ELF-1 (cell line): ENCODE measurements around the gene PMEL.
A peak's percentile ranks its signal among the peaks of the same experiment; 100 is the strongest.

ENCODE experiments used
- DNase-seq: peaks from one replicate; pipeline ENCODE4 v3.0.0-alpha.2; 2016; ENCODE audit warnings: low read depth, low spot score

Gene PMEL

GRCh38 chr12:55942055-55942454 is 23.8 kb downstream of the PMEL start:
- no peak for DNase-seq

GRCh38 chr12:55940065-55940732 is 25.6 kb downstream of the PMEL start:
- DNase-seq: peak; percentile 93

GRCh38 chr12:55938826-55939501 is 26.9 kb downstream of the PMEL start:
- no peak for DNase-seq

GRCh38 chr12:55937981-55938380 is 27.9 kb downstream of the PMEL start:
- DNase-seq: no peak

DNA sequence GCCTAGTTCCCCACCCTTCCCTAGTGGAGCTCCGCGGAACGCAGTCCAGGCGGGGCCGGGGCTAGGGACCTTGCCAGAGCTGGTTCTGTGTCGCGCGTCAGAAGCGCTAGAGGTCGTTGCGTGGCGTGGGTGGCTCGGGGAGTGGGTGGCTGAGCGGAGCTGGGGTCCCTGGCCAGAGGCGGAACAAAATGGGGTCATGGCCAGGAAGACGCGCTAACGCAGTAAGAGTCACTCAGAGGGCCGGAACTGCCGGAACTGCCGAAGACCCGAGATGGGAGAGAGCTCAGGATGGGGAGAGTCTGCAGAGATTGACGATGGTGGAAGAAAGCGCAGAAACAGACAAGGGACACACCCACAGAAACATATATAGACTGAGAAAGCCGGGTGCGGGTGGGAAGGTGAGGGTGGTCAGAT is 30.1 kb downstream of the PMEL start:
- DNase-seq: no peak

DNA sequence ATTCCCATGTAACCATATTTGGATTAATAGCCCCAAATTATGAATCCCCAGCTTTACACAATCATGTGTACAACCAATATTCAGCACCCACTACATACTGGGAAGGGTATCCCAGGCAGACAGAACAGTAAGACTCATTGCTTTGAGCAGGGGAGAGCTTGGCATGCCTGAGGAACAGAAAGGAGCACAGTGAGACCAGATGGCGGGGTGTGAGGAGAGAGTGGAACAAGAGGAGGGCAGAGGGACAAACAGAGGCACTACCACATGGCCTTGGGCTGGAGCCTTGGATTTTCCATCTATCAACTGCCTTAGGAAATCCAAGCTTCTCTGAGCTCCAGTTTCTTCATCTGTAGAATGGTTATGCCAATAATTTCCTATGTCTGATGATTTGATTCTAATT is 31.1 kb downstream of the PMEL start:
- no peak for DNase-seq

DNA sequence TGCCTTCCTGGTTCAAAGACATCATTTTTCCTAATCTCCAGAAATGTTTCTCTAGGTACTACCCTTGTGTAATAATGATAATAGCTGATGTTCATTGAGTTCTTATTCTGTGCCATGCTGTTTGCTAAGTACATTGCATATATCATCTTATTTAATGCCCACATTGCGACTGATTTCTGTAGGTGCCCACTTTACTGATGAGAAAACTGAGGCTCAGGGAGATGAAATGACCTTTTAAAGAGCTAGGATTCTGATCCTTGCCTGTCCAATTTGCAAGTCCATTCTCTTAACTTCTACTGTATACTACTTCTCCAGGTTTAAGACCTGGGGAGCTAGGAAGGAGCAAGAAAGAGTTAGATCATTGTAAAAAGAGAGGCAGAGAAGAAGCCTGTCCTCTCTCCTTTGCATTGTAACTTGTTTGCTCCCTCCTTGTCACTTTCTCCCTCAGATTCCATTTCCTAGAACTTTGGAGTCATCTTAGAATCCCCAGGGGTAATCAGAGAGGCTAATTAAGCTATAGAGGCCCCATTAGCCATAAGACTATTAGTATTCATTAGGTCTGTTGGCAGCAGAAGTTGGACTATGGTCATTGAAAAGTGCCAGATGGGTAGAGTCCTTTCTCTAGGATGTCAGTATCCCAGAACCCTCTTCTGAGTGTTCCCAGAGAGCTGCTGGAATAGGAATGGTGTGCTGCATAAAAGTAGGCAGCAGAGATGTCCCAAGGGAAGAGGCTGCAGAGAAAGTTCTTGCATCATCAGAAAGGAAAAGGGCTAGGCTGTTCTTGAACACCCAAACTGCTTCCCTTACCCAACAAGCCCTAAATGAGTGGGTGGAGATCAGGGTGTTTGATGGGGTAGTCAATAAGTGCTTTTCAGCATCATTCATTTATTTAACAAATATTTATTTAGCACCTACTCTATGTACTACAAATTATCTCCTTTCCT is 31.8 kb downstream of the PMEL start:
- no peak for DNase-seq

GRCh38 chr12:55933169-55933798 is 32.6 kb downstream of the PMEL start:
- DNase-seq: peak; percentile 44

DNA sequence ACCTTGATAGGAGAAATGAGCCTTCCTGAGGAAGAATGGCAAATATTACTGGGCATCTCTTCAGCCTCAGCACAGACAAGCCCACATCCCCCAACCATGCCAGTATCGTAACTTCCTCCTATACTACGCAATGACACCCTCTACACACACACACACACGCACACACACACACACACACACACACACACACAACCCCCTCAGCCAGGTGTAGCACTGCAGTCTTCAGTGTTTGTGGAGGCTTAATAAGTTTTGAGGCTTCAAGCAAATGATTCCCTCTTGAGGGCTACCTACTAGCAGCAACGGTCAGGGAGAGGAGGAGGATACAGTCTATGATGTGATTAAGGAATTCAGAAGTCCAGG is 33.3 kb downstream of the PMEL start:
- DNase-seq: peak; percentile 4

GRCh38 chr12:55931780-55932550 is 33.9 kb downstream of the PMEL start:
- peak; percentile 10 for DNase-seq

DNA sequence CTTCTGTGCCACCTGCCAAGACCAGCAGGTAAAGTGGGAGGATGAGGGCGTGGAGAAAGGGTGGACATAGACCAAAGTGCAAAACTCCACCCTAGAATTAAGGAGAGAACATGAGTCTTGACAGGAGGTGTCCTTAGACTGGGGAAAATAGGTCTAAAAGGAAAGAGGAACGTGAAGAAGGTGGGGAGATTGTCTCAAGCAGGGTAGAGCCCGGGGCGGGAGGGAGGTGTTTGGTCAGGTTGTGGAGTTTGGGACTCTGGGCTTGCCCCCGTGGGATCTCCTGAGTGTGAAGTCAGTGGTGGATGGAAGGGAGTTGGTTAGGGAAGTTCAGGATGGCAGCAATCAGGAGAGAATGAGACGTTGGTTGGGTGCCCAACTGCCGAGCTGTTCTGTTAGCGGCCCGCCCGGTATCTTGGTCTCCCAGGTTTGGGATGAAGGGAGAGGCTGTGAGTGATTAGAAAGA is 34.5 kb downstream of the PMEL start:
- peak; percentile 21 for DNase-seq

- peak; percentile 32 for DNase-seq
These were observed 35.0 kb downstream of the PMEL start, which contains the start of gene DGKA for GRCh38 chr12:55930771-55931316. Gene DGKA (plus strand): TSS chr12:55931162. CDS start chr12:55936504, 5,342 bp downstream.

- no peak for DNase-seq
These were observed 36.5 kb downstream of the PMEL start for GRCh38 chr12:55929306-55929791.

DNA sequence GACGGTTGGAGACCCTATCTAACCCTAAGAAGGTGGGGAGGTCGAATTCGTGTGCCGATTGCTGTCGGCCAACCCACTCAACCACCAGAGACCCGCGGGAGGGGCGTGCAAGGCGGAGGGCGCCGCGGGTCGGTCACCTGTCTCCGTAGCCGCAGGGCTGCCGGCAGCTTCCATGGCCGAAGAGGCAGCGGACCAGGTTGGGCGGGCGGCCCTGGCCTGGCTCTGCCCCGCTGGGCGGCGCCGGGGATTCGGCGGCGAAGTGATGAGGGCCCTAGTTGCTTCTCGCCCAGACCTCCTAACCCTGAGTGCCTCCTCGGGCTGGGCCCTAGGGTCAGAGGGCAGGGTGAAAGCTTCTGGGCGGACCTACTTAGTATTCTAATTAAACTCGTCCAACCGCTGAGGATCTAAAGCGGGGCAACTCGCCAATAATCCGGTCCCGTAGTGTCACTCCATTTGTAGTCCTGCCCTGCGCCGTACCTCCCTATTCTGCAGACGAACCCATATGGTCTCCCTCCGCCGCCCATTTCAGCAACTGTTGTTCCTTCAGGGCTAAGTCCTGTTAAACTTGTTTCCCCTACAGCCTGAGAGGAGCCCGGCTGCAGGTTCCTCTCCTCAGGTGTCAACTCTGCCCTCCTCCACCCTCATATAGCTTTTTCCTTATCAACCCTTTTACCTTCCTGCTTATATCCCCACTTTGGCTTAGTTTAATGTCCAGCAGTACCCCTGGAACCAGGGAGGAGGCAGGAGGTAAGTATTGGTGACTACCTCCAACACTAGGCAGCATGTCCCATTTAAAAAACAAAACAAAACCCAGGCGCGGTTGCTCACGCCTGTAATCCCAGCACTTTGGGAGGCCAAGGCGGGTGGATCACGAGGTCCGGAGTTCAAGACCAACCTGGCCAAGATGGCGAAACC is 38.0 kb downstream of the PMEL start, which contains the start of gene PYM1:
PYM1 (minus strand) TSS at position 307 of the 915 bp plus-strand sequence; CDS start at position 174, 133 bp downstream.
- peak; percentile 96 for DNase-seq

DNA sequence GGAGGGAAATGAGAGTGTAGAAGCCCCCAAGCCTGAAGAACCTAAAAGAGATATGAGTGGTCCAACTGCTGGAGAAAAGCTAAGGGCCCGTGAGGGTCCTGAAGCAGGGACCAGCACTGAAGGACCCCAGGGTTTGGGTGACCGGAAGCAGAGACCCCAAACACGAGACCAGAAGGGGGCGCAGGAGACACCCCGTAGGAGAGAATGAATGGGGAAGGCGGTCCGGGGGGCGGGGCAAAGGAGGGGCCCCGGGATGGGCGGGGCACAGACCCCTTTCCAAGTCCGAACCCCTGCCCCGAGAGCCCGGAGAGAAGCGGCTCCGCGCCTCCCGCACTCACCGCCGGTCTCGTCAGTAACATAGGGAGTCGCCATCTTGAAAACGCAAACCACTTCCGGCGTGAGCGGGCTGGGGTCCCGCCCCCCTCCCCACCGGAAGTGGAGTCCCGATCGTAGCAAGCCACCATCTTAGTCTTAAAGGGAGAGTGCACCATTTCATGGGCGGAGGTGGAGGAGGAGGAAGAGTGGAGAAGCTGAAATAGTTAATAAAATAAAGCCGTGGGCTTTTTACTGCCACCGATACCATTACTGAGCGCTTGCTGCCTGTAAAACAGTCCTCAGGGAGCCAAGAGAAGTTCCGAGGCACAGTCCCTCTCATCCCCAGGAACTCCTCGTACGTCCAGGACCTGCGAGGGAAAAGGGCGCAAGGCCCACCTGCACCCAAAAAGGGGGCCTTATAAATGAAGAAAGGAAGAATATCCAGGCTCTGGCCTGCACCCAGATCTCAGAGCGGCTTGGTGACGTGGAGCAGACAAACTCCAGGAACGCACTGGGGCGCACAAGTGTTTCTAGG is 38.9 kb downstream of the PMEL start:
- peak; percentile 95 for DNase-seq

DNA sequence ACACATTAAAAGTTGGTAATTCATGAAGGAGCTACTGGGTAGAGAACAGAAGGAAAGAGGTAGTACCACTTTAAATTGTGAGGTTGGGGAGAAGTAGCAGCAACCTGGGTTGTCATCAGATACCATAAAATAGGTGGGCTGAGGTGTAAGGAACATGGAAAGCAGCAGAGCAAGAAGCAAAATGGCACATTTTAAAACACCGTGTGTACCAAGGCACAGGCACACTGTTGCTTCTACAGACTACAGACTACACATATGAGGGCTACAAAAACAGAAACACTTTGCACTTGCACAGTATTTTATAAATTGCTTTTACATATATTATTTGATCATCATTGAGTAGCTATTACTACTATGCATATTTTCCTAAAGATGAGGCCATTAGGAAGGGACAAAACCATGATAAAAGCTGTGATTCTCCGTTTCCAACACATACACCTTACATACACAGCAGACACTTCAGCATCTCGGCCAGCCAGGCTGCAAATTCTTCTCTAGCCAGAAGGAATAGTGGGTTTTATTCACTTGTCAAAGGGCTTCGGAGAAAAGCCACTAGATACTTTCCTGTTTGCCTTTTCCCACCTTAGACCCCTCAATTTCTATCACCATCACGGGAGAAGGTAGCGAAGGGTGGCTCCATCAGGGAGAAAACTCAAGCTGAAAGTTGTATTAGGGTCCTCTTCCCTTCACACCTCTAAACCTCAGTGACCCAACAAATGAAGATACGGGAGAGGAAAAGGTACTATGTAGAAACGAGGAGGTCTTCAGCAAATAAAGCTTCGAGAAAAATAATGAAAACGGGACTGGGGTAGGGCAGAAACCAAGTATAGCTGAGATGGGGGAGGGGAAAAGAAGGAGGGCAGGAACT is 39.7 kb downstream of the PMEL start:
- no peak for DNase-seq

DNA sequence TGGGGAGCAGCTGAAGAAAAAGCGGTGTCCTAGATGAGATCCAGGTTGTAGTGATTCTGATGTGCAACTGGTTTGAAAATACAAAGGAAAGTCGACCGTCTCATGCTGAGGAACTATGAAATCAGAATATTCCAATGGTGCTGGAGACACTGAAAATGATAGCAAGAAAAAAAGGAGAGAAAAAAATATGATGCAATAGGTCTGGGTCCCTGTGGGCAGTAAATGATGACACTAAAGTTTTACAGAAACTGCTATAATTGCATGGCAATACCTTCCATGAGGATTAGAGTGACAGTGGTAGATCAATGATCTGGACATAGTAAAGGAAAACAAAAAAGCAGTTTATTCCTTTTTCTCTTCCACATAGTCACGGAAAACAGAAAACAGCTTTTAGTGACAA is 40.5 kb downstream of the PMEL start:
- DNase-seq: no peak
